HCEC 1CT (cell line): Measurements from ENCODE around the gene SND1.
A peak's percentile ranks its signal among the peaks of the same experiment; 100 is the strongest.

Experiments
- DNase-seq: peaks from one replicate; pipeline ENCODE4 v3.0.0-alpha.2; 2017

The SND1 gene

DNA sequence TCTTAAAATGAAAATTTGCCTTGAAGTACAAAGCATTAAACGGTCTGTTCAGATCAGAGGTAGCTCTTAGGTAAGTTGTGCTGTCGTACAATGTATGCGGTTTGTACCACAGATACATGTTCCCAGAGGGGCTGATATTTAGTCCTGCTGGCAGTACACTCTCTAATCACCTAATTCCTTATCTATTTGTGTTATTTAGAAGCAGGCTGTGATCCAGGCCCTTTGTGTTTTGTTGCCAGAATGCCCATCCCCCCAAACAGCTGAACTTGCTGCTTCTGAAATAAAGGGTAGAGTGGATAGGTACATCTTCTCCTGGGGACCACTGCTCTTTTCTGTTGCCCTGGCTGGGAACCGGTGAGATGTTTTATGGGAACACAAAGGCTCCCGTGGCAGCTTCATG is 84.5 kb downstream of the SND1 start:
- no peak for DNase-seq

DNA sequence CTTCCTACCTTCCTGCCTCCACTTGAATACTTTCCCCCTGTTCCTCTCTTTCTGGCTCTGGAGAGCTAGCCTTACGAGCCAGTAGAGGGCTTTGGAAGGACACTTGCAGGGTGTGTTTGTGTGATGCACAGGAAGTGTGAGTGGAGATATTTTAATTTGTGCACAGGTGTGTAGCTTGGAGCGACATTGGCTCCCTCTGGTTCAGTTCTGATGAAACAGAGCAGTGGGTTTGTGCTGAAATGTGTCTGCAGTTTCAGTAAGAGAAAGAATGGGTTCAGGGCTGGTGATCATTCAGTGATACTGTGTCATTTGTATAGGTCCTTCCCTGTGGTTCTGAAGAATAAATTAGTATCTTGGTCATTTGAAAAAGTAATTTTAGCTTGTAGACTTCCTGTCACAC is 86.9 kb downstream of the SND1 start:
- no peak for DNase-seq

DNA sequence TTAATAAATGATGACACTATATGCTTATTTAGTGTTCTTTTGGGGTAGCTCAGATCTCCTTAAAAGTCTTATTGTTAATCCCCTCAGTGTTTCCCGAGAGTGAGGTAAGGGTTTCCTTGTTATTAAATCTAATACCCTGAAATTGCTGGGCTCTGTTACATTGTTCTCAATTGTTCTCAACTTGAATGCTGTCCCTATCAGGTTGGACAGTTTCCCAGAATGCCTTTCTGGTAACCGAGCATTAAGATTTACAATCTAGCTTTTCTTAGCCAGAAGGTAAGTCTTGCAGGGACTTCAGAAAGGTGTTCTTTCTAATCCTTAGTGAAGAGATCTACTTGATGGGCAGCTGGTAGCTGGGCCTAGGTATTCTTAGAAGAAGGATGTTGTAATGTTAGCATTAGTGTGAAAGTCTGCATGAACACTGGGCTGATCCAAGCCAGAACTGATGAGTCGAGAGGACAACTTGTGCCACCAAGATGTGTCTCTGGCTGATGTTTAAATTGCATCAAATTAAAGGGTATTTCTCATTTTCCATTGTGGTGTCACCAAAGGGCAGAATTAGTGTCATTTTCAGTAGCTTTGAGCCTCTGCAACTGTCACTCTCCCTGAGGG is 89.9 kb downstream of the SND1 start:
- no peak for DNase-seq

DNA sequence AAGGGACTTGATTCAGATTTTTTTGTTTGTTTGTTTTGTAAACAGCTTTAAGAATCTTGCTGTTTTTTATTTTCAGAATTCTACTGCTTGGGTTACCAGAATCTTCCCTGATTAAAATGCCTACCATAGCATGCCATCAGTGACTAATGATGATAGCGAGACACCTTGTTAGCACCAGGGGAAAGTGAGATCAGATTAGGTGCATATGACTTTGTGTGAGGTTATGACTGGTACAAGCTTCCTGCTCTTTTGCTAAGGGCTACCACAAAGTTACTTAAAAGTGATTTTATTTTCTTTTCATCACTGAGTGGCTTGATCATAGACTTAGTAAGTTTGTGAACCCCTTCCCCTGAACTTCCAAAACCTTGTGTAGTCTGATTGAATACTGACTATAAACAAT is 93.5 kb downstream of the SND1 start:
- DNase-seq, result no peak

DNA sequence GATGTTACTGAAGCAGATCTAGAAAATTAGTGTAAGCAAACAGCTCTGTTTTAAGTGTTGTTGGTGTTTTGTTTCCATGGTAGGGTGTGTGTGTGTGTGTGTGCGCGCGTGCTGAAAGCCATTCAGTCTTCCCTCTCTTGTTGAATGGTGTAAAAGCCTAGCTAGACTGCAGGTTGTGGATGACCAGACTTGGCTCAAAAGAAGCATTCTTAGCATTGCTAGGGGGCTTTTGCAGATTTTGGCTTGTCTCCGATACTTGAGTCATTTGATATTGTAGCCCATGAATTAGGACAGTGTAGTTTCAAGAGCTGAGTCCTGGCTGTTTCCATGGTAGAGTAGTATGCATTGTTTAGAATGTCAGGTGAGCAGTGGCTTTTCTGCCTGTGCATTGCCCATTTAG is 99.1 kb downstream of the SND1 start:
- peak; percentile 68 for DNase-seq

DNA sequence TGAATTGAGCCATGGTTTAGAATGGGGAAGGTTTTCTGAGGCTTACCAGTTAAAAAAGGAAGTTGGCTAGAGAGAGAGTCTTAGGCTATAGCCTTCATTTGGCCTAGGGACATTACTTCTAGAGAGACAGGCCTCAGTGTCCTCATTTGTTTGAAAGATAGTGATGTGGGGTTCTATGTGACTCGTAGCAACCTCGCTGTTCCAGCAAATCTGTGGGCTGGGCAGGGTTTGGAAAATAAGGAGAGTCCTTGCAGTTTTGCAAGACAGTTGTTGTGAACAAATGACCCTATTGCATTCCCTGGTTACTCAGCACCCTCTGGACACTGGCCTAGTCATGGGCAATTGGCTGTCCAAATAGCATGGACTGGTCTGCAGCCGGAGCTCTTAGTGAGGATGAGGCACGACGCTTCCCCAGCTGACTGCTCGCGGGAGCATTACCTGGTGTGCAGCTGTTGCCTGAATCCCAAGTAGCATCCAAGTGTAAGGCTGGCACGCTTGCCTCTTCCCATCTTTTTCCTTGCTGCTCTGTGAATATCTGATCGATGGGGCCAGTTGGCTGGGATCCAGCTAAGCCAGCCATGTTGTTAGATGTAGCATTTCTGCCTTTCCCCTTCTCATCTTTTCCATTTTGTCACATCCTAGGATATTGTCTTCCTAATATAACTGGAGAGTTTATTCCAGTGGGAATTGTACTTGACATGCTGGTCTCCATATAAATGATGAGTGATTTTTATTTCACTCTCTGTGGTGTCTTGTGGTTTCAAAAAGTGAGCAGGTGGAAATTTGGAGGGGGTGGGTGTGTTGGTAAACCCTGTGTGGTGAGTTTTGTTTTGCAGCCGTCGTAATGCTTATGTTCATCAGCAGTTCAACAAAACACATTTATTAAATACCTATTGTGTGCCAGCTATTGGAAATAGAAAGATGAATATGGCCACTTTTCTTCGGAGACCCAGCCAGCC is 99.8 kb downstream of the SND1 start:
- peak; percentile 72 for DNase-seq

DNA sequence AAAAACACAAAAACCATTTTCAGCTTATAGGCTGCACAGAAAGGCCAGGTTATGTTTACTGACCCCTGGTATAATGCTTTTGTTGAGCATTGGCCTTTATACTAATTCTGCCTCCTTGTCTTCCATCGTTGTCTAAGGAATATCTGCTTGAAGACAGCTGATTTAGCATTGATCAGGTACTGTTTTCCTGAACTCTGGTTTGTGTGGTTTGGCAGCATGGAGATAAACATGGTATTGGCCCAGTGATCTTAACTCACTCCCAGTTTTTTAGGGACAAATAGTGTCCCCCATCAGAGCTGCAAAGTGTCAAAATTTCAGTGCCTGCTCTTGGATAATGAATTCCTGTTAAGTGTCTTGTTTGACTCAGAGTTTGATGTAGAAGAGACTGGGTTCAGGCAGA is 100.8 kb downstream of the SND1 start:
- DNase-seq, result no peak

DNA sequence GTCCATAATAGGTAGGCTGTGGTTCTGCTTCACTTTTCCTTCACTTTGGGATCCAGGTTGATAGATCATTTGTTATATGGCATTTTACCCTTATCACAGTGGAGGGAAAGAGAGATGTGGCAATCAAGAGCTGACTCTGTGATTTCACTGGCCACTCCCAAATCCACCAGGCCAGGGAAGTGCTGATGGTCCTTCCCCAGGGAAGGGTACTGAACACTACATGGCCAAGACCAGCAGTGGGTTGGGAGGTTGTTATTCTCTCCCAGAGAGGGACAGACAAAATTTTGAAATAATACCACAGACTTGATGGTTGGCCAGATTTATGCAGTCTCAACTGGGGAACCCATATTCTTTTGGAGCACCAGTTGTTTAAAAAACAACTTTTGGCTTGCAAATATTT is 102.5 kb downstream of the SND1 start:
- no peak for DNase-seq

DNA sequence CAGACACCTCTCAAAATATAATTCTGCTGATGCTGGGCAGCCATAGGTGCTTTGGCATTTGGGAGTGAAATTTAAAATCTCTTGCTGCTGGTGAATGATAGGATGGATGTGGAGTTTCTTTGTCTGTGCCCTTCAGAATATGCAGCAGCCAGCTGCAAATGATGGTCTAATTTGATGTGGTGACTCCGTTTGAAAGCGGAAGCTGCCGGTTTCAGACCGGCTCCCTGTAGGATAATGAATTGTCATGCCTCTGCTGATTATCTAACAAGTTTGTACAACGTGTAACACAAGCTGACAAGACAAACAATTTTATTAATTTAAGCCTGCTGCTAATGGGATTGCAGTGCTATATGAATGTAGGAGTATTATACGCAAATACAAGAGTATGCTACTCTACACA is 103.5 kb downstream of the SND1 start:
- DNase-seq, result no peak

DNA sequence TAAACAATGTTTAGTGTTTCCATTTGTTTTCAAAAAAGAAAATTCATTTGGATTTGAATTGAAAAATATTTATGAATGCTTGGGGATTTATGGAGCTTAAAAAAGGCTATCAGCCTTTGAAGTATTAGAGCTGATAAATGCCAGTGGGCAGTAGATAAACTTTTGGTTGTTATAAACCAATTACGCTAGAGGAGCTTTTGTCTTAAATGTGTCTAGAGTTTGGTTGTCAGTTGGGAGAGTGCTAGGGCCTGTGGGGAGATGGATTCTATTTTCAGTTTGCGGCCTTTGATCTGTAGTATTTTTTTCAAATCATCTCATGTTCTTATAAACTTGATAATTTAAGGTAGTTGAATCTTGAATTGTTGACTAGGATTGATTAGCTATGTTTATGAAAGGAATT is 104.0 kb downstream of the SND1 start:
- DNase-seq, result no peak

DNA sequence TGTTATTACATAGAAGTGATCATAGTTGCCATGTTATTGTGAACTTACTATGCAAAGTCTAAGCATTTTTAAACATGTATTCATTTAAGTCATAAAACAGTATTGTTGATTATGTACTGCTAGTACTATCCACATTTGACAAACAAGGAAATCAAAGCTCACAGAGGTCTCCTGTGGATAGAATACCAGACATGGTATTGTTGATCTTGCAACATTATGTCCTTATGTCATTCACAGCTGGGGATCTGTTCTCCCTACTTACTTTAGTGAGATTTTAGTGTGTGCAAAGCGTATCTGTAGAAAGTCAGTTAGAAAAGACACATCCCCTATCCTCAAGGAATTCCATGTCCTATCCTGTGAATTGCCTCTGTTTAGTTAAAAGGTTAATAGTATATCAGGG is 106.1 kb downstream of the SND1 start:
- no peak for DNase-seq

DNA sequence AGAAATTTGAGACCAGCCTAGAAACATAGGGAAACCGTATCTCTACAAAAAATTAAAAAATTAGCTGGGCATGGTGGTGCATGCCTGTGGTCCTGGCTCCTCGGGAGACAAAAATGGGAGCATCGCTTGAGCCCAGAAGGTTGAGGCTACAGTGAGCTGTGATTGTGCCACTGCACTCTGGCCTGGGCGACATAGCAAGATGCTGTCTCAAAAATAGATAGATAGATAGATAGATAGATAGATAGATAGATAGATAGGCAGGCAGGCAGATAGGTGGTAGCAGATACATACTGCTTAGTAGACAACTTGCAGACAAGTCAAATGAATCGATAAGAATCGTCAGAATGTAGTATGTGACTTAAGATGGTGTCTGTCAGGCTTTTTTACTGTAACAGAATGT is 106.9 kb downstream of the SND1 start:
- DNase-seq, result no peak

DNA sequence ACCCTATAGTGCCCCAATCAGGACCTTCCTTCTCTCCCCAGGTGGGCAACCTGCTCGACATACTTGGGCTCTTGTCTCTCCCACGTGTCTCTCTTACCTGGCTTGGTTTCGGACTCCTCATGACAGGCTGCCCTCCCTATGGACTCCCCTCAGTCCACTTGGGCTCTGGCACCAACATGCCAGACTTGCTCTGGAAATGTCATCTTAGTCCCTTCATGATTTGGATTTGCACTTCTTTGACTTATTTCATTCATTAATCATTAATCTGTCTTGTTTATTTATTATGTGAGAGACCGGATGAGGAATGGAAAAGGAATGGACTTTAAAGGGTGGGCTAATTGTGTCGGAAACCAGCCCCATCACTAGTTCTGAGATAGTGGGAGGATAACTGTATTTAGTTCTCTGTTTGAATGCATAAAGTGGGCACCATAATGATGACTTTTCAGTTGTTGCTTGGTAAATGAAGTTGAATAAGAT is 108.0 kb downstream of the SND1 start:
- no peak for DNase-seq

DNA sequence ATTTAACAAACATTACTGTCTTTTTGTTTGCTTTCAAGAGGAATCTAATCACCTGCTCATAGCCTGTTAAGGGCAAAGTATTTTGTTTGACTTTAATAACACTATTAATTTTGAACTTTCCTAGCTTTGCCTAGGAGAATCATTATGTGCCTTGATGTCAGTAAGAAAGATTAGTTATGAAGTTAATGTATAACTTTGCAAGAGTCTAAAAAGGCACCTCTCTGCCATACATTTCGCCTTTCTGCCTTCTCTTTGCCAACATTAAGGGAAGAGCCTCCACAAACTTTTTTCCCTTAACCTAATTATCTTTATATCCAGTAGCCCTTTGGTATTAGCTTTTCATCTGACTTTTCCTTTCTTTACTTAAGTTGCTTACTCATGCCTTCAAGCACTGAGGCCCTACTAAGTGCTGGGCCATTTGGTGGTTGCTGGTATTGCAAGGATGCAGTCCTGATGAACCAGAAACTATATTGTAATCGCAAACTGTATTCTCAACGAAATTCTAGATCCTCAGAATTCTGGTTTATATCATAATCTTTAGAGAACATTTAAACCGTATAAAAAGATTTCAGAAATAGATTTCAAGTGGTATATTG is 108.5 kb downstream of the SND1 start:
- DNase-seq, result no peak

DNA sequence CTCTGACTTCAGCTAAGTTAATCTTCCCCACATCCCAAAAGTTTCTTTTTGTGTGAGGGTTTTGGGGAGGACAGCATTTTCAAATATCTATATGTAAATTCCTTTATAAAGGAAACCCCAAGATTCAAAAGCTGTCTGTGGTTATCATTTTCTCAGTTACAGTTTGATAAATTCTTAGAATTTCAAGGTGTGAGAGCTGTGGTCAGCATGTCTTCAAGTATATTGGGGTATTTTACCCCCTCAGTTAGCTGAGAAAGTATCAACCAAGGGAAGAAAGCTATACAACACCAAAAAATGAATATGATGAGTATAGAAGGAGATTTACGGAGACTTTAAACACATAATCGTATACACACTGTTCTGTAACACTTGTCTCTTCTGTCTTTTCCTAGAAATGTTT is 109.2 kb downstream of the SND1 start:
- no peak for DNase-seq

DNA sequence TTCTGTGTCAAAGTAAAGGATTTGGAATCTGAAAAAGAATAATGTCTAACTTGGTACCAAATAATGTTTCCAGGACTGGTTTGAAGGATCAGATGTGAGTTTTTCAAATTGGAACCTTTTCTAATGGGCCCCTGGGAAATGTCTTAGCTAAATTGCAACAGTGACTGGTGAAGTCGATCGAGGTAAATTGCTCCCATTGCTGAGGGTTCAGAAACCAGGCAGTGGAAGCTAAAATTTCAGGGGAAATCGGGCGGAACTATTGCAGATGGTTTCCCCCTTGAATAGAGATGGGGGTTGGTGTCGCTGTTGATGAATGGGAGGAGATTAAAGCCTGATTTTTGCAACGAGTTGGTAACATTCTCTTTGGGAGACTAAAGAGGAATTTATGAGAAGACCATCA is 112.7 kb downstream of the SND1 start:
- DNase-seq, result no peak

DNA sequence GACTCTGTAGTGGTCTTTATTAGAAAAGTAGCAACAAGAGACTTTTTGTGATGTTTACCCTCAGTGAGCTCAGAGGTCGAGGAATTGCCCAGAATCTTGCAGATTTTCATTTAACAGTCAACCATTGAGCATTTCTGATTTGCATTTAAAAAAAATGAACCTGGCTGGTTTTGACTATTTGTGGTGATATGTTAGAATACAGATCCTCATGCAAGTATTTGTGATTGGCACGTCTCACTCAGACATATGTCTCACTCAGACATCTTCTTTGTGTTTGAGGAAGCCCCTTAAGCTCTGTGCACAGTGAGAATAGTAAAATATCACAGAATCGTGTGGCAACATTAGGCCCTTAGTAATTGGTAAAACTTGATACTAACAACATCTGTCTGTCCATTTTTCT is 113.2 kb downstream of the SND1 start:
- DNase-seq, result no peak

DNA sequence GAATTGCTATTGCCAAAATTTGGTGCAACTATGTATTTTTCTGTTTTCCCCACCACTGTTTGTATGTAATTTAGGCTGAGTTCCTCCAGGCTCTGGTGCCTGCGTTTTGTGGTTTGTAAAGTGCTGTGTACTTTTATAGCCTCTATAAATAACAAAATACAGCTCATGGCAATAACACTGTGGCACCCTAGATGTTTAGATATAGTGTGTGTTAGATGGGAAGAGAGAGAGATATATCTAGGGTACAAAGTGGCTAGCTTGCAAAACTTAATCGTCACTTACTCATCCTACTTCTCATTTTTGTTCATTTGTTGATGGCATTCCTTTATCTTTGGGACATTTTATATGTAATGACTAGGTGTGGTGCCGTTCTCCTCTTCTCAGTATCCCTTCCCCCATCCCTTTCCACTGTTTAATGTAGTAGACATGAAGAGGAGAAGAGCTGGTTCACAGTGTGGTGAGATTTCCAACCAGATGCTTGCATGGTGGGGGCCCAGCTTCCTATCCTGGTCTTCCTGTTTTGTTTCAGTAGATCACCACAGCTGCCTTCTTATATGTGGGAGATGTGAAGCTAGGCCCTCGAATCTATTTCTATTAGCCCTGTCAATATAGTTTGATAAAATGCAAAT is 115.0 kb downstream of the SND1 start:
- DNase-seq, result no peak

DNA sequence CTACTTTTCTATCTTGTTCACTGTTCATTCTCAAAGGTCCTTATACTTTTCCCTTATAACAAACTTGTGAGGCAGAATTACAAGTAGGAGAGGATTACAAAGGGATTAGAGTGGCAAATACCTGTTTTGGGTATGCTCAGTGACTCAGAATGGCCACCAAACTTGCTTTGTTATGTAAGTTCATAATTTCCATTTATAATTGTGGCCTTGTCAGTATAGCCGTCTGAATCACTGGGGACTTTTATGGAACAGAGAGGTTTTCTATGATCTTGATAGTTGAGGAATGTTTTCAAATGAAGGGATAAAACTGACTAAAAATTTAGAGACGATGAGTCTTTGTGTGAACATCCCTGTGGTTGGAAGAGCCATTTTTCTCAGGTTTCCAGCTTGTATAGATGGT is 116.2 kb downstream of the SND1 start:
- no peak for DNase-seq

DNA sequence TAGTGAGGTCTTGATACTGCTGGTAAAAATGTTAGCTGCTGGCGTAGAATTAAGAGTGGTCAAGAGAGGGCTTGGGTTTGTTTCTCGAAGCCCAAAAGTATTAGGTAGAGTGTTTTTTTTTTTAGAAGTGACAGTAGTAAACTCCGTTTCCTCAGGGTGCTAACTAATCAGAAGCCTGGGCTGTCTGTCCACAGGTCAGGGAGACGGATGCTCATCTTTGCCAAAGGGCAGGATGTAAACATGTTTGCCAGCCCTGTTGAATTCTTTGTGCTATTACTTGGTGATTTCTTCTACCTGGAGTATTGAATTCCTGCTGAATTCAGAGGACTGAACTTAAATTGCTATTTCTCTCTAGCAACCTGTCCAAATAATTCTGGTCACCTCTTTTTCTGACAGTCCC is 117.1 kb downstream of the SND1 start:
- no peak for DNase-seq

DNA sequence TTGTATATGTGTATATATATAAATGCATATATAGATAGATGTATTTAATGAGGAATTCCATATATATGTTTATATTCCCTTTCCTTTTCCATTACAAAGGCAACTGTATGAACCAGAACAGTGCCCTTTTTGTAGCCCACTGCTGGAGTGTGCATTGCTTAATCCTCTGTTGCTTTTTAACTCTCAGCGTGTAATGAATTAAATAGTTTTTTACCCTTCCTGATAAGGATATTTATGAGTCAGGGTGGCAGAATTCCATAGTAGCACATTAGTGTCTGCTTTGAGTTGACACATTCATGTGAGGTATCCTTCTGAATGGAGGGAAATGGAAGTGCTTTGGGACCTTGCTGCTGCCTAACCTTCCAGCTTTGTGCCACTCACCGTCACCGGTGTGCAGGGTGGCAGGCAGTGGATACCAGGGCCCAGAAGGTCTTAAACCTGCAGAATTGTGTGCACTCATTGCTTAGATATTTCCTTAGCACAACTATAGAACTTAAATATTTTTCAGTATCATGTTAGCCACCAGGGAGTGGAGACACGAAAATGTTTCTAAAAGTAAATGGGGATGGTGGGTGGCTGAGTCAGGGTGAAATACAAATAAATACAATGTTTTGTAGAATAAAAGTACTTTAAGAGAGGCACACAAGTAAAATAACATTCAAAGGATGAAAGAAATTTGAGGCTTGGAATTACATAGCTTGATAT is 117.9 kb downstream of the SND1 start:
- DNase-seq, result peak; percentile 16

DNA sequence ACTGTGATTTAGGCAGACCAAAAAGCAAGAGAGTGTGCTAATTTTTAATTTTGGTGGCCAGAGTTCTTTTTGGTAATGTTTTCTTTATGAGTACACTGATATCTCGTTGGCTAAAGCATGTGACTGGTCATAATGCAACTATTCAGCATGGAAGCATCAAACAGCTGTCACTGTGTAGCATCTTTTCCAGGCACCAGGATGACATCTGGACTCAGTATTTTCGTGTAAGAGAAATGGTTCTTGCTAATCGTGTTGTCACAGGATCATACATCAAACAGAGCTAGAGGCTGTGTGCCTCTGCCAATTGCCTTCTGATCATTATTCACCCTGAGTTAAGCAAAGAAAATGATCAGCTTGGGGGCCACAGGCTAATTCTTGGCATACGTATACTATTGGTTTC is 118.9 kb downstream of the SND1 start:
- DNase-seq, result peak; percentile 73

DNA sequence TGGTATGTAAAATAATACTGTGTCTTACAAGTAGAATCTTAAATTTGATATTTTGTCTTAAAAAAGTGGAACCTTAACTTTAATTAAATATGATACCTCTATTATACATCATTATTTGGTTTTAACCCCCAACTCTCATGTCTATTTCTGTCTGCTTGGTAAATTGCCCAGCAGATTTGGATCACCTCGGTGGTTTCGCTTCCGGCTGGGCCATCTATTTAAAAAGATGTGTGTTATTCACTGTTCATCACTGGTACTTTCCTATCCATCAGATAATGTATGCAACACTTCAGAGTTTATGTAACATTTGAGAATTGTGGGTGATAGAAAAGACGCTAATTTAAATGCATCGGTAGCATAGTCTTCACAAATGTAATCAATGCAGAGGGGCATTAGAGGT is 119.7 kb downstream of the SND1 start:
- DNase-seq, result no peak
